NT2/D1 (cell line): ENCODE measurements around the gene JARID2.

ENCODE experiments used
- DNase-seq: peaks from one replicate; pipeline ENCODE4 v3.0.0-alpha.2; 2011; ENCODE audit warnings: low read depth, low spot score
- H3K27me3 ChIP-seq: 2 replicates; pipeline ENCODE4 v1.6.0; 2011; ENCODE audit warnings: mild to moderate bottlenecking; ENCODE audit not compliant: insufficient read length, insufficient read depth
- H3K36me3 ChIP-seq: 2 replicates; pipeline ENCODE4 v1.6.1; 2011; ENCODE audit warnings: mild to moderate bottlenecking, low read length, mixed read lengths; ENCODE audit not compliant: insufficient read depth, insufficient read length
- H3K4me1 ChIP-seq: 2 replicates; pipeline ENCODE4 v1.5.1; 2011; ENCODE audit not compliant: insufficient read depth, insufficient read length
- H3K4me3 ChIP-seq: 2 replicates; pipeline ENCODE4 v1.5.1; 2011; ENCODE audit warnings: low read depth; ENCODE audit not compliant: insufficient read length
- H3K9ac ChIP-seq: 2 replicates; pipeline ENCODE4 v1.6.0; 2011; ENCODE audit warnings: low read depth; ENCODE audit not compliant: insufficient read length
- H3K9me3 ChIP-seq: 2 replicates; pipeline ENCODE4 v1.5.1; 2011; ENCODE audit warnings: mild to moderate bottlenecking, low read length; ENCODE audit not compliant: insufficient read depth
- SUZ12 ChIP-seq: IDR thresholded peaks from 2 replicates; pipeline ENCODE4 v1.6.1; 2011; ENCODE audit not compliant: insufficient read length, insufficient read depth; ENCODE audit errors: extremely low read depth
- YY1 ChIP-seq: IDR thresholded peaks from 2 replicates; pipeline ENCODE4 v1.6.1; 2011; ENCODE audit not compliant: insufficient read length, insufficient read depth
- ZNF274 ChIP-seq: IDR thresholded peaks from 2 replicates; pipeline ENCODE4 v1.6.1; 2011; ENCODE audit warnings: mild to moderate bottlenecking, low read depth, low read length

The JARID2 gene

GRCh38 chr6:15310680-15311079, 64.8 kb downstream of the JARID2 start:
- H3K36me3 ChIP-seq = peaks cover 2% of the 10 kb centered on the region
- H3K9ac ChIP-seq = no peak overlapping the region
- H3K4me1 ChIP-seq = peaks cover 2% of the 10 kb centered on the region
- no peak for TF ChIP-seq ZNF274
- TF ChIP-seq YY1 = no peak
- no peak for TF ChIP-seq SUZ12
- H3K27me3 ChIP-seq = no peaks in the 10 kb centered on the region
- no peak for DNase-seq
- no peak overlapping the region for H3K4me3 ChIP-seq
- H3K9me3 ChIP-seq = no peaks in the 10 kb centered on the region

- H3K9ac ChIP-seq = no peak overlapping the region
- TF ChIP-seq ZNF274 (no peak), YY1 (no peak), SUZ12 (no peak)
- H3K4me3 ChIP-seq = no peak overlapping the region
- H3K27me3 ChIP-seq = no peaks in the 10 kb centered on the region
- H3K36me3 ChIP-seq = peaks cover 2% of the 10 kb centered on the region
- no peaks in the 10 kb centered on the region for H3K9me3 ChIP-seq
- H3K4me1 ChIP-seq = peaks cover 2% of the 10 kb centered on the region
- DNase-seq = no peak
Measured at GRCh38 chr6:15312500-15312899, 66.6 kb downstream of the JARID2 start.

- peaks cover 2% of the 10 kb centered on the region for H3K36me3 ChIP-seq
- H3K27me3 ChIP-seq = no peaks in the 10 kb centered on the region
- H3K9ac ChIP-seq = no peak overlapping the region
- peaks cover 10% of the 10 kb centered on the region for H3K4me1 ChIP-seq
- no peaks in the 10 kb centered on the region for H3K9me3 ChIP-seq
- TF ChIP-seq SUZ12 = no peak
- no peak for TF ChIP-seq ZNF274
- TF ChIP-seq YY1 = no peak
- DNase-seq = no peak
- no peak overlapping the region for H3K4me3 ChIP-seq
Measured at GRCh38 chr6:15313367-15313766, 67.5 kb downstream of the JARID2 start.

- no peak for TF ChIP-seq SUZ12
- TF ChIP-seq YY1 = no peak
- TF ChIP-seq ZNF274 = no peak
- H3K27me3 ChIP-seq = no peaks in the 10 kb centered on the region
- H3K9me3 ChIP-seq = no peaks in the 10 kb centered on the region
- peaks cover 2% of the 10 kb centered on the region for H3K36me3 ChIP-seq
- H3K9ac ChIP-seq = no peak overlapping the region
- H3K4me3 ChIP-seq = no peak overlapping the region
- DNase-seq = no peak
- H3K4me1 ChIP-seq = peaks cover 14% of the 10 kb centered on the region
Measured at GRCh38 chr6:15316754-15317153, 70.9 kb downstream of the JARID2 start.

- TF ChIP-seq YY1 = no peak
- TF ChIP-seq SUZ12 = no peak
- no peak for TF ChIP-seq ZNF274
- Histone ChIP-seq H3K9me3 (no peaks in the 10 kb centered on the region), H3K9ac (no peak overlapping the region)
Measured at GRCh38 chr6:15317251-15317650, 71.4 kb downstream of the JARID2 start.

GRCh38 chr6:15317934-15318902, 72.3 kb downstream of the JARID2 start:
- Histone ChIP-seq H3K4me1 (peaks cover 13% of the 10 kb centered on the region), H3K27me3 (no peaks in the 10 kb centered on the region), H3K36me3 (peaks cover 2% of the 10 kb centered on the region), H3K9me3 (no peaks in the 10 kb centered on the region), H3K9ac (peak overlapping the region; percentile 21), H3K4me3 (no peak overlapping the region)
- no peak for DNase-seq
- TF ChIP-seq SUZ12 (no peak), ZNF274 (no peak), YY1 (no peak)

More at GRCh38 chr6:15317251-15317650, 71.4 kb downstream of the JARID2 start:
- Histone ChIP-seq H3K4me1 (peaks cover 14% of the 10 kb centered on the region), H3K27me3 (no peaks in the 10 kb centered on the region), H3K36me3 (peaks cover 2% of the 10 kb centered on the region), H3K4me3 (no peak overlapping the region)
- DNase-seq = no peak

GRCh38 chr6:15319677-15320076, 73.8 kb downstream of the JARID2 start:
- H3K9me3 ChIP-seq = no peaks in the 10 kb centered on the region
- H3K4me3 ChIP-seq = no peak overlapping the region
- no peaks in the 10 kb centered on the region for H3K36me3 ChIP-seq
- no peak for DNase-seq
- H3K4me1 ChIP-seq = peaks cover 12% of the 10 kb centered on the region
- H3K27me3 ChIP-seq = no peaks in the 10 kb centered on the region
- no peak overlapping the region for H3K9ac ChIP-seq
- TF ChIP-seq SUZ12 = no peak
- no peak for TF ChIP-seq ZNF274
- TF ChIP-seq YY1 = no peak
